Measurements from ENCODE around the gene PRPF8.

PRPF8 gene

DNA sequence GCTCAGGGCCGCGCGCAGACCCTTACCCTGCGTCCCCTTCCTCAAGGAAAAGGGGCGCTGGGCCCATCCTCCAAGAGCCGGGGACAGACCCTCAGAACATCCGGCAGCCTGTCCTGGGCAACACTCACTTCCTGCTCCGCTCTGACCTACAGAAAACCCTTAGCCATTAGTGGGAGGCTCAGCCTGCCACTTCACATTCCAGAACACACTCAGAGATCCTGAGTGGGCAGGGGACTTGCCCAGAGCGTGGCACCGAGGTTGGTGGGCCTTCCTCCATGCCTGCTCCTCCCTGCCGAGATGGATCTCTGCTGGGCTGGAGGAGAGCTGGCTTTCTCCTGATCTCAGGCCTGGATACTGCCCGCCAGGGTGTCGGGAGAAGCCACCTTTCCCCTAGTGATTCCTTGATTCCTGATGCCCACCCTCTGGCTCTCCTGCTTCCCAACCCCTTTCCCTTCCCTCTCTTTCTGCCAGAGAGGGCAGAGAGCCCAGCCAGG is 40.6 kb downstream of the PRPF8 start:
- no peak for DNase-seq

DNA sequence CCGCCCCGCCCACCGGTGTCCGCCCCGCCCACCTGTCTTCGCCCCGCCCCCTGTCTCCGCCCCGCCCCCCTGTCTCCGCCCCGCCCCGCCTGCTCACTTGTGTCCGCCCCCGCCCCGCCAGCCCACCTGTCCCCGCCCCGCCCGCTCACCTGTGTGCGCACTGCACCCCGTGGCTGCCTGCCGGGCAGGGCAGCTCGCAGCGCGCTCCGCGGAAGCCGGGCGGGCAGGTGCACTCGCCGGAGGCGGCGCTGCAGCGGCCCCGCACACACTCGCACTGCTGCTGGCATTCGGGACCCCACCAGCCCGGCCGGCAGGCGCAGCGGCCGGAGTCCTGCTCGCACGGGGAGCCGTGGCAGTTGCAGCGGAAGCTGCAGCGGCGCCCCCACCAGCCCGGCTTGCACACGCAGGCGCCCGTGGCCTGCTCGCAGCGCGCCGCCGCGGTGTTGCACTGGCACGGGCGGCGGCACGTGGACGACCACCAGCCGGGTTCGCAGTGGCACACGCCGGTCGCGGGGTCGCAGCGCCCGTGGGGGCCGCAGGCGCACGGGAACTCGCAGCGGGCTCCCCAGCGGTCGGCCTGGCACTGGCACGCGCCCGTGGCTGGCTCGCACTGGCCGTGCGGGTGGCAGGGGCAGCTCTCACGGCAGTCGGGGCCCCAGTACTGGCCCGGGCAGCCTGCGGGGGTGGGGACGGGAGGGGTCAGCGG is 41.2 kb downstream of the PRPF8 start:
- DNase-seq: peak; percentile 66

DNA sequence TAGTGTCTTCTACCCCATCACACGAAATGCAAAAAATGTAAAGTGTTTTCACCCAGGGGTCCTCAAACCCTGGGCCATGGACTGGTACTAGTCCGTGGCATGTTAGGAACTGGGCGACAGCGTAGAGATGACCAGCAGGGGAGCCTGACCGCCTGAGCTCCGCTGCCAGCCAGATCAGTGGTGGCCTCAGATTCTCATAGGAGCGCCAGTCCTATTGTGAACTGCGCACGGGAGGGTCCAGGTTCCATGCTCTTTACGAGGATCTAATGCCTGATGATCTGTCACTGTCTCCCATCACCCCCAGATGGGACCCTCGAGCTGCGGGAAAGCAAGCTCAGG is 43.6 kb downstream of the PRPF8 start:
- no peak for DNase-seq

DNA sequence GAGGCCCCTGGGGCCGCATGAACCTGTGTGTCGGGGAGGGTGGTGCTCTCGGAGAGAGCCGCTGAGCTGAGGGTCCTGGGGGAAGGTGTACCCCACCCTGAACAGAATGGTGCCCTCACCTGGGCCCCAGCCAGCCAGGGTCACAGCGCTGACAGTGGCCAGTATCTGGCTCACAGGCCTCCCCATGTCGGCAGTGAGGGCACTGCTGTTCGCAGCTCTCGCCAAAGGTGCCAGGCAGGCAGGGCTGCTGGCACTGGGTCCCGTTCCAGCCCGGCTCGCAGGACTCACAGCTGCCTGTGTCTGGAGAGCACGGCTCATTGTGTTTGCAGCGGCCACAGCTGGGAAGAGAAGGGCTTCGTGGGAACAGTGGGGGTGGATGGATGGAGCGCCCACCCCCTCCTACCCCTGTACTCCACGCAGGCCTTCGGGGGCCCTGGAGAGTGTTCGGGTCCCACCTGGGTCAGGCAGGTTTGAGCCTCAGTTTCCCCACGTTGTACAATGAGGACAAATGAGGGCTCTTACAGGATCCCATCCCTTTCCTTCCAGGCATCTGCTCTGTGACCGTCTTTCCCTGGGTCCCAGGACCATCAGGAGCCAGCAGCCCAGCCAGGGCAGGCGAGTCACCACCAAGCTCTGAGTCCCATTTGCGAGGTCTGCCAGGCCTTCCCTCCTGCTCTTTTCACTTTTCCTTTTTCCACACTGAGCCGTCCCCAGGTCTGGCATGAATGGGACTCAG is 44.2 kb downstream of the PRPF8 start:
- DNase-seq: no peak

GRCh38 chr17:1639549-1640180 is 45.0 kb downstream of the PRPF8 start:
- DNase-seq: no peak

GRCh38 chr17:1638624-1639300 is 45.9 kb downstream of the PRPF8 start:
- no peak for DNase-seq

DNA sequence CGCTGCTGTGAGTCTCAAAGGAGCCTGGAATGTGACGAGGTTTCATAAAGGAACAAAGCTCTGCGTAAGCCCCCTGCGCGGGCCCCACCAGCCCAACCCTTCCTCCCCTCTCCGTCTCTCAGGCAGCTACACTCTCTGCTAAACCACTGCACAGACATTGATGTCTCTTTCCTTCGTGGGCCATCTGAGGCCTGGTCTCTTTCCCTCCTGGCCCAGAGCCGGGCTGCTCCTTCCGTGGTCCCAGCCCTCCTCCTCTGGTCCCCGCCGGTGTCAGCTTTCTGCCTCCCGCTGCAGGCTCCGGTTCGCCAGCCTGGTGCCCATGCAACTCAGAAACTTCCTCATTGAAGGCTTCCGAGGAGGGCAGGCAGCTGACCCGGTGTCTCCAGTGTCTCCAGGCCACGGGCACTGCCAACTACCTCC is 46.5 kb downstream of the PRPF8 start:
- DNase-seq: no peak

DNA sequence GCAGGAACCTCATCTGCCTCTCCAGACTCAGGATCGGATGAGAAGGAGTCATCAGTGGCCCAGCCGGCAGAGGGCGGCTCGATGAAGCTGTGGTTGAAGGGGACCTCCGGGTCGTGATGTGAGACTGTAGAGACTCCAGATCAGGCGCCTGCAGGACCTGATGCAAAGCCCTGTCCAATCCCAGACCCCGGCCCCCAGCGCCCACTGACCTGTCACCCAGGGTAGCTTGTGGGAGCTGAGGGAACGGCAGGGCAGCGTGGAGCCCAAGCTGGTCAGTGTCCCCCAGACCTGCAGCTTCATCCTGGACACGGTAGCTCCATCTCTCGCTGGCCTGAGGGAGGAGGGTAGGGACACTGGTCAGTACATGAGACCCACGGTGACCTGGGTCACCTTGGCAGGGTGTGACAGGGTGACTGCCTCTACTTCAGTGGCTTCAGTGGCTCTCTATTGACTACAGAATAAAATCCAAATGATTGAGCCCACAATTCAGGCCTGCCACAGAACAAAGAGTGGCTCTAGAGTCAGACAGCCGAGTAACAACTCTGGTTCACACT is 47.9 kb downstream of the PRPF8 start:
- DNase-seq: no peak

GRCh38 chr17:1635675-1636465 is 48.8 kb downstream of the PRPF8 start:
- DNase-seq: no peak

- no peak for DNase-seq
Observed at GRCh38 chr17:1634841-1635650, 49.6 kb downstream of the PRPF8 start.

GRCh38 chr17:1630662-1631061 is 54.0 kb downstream of the PRPF8 start:
- DNase-seq: no peak

- DNase-seq: peak; percentile 42
Observed at GRCh38 chr17:1629504-1630310, 55.0 kb downstream of the PRPF8 start.

GRCh38 chr17:1628856-1629503 is 55.7 kb downstream of the PRPF8 start:
- DNase-seq: peak; percentile 84

DNA sequence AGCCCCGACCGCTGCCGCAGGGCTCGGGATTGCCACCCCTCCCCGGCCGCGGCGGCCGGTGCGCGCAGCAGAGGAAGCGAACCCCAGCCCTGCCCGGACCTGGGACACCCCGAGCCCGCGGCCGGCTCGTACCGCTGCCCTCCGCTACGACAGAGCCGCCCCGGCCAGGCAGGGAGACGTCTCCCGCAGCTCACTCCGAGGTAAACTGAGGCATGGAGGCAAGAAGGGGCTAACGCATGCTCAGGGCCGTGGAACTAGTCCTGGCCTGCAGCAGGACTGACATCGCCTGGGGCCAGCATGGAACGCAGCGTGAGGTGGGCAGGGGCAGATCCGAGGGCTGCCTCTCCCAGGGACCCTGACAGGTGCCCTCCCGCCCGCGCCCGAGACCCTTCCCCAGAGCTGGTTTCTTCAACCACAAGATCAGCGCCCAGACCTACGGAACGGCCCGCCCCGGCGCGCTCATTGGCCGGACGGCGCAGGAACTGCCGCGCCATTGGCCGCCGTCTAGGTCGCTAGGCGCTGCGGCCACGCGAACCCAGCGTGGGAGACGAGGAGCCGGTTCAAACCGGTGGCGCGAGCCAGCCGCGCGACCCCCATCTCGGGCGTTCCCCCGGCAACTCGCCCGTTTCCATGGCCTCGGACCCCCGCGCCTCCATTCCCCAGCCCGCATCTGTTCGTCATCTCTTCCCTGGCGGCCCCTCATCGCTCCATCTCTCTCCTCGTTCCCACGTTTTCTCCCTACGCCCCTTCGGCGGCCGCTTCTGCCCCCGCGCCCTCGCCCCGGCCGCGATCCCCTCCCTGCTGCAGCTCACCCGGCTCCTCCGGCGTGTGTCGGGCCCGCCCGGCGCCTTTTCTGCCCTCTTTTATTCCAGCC is 56.4 kb downstream of the PRPF8 start, which contains the start of gene SLC43A2:
Gene SLC43A2 (minus strand): TSS at position 853 of the 874 bp plus-strand sequence. CDS start 960 bp downstream, outside the sequence.
- DNase-seq: peak; percentile 60

- no peak for DNase-seq
Observed at GRCh38 chr17:1627182-1627981, 57.3 kb downstream of the PRPF8 start.

GRCh38 chr17:1626333-1626732 is 58.3 kb downstream of the PRPF8 start:
- no peak for DNase-seq

DNA sequence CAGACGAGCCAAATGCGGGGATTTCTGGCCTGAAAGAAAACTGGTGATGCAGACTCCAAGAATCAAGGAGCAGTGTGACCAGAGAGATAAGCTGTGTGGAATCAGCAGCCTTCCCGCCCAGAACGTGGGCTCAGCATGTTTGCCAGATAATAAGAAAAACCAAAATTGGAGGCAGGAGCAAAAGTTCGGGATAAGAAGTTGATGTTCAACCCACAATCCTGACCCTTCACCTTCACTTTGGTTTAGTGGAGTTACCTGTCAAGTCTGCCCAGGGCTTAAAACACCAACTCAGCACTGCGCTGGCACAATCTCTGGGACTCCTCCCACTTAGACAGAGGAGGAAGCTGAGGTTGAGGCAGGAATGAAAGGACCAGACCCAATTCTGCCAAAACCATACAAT is 59.1 kb downstream of the PRPF8 start:
- no peak for DNase-seq

DNA sequence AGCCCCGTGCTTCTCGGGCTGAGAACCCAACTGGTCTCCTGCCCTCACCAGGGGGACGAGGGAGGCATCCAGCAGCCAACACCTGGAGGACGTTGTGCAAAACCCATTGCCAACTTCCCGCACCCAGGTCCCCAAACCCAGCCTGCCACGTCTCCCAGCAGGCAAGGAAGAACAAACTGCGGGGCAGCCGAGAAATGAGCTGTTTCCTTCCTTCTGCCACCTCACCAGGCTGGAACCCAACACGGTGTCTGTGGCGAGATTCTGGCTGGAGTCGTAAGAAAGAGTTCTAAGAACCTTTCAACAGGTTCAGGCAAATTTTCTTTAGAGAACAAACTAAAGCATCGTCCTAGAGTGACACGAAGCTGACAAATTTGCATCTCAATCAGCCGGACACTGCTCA is 59.6 kb downstream of the PRPF8 start:
- DNase-seq: no peak
